Muscle layer of colon (tissue), 2 donors: ENCODE measurements around the gene AGFG2.
"Not testable (repeated sequence)": the region's sequence is repeated elsewhere in the genome, so short reads cannot be mapped to it uniquely, and the experiment has no call there.

ENCODE experiments used
- H3K27ac ChIP-seq: one replicate; pipeline ENCODE4 v1.7.0; 2013; ENCODE audit warnings: low read depth, mild to moderate bottlenecking, low read length, moderate library complexity
- H3K27me3 ChIP-seq, 2 donors: one replicate each; pipeline ENCODE4 v1.7.0; 2013; ENCODE audit warnings: low read length in 2 of 2, mild to moderate bottlenecking in 2 of 2; ENCODE audit not compliant: insufficient read depth in 2 of 2, control insufficient read depth in 1 of 2
- H3K36me3 ChIP-seq: one replicate; pipeline ENCODE4 v1.7.0; 2013; ENCODE audit warnings: mild to moderate bottlenecking, low read length; ENCODE audit not compliant: insufficient read depth
- H3K4me1 ChIP-seq: one replicate; pipeline ENCODE4 v1.7.0; 2013; ENCODE audit warnings: mild to moderate bottlenecking, low read length; ENCODE audit not compliant: insufficient read depth
- H3K4me3 ChIP-seq, 2 donors: one replicate each; pipeline ENCODE4 v1.7.0; 2013; ENCODE audit warnings: low read length in 2 of 2, low read depth in 1 of 2, mild to moderate bottlenecking in 1 of 2, moderate library complexity in 1 of 2
- H3K9ac ChIP-seq: one replicate; pipeline ENCODE4 v1.7.0; 2013; ENCODE audit warnings: low read length
- H3K9me3 ChIP-seq: one replicate; pipeline ENCODE4 v1.7.0; 2013; ENCODE audit warnings: mild to moderate bottlenecking, low read length
- donor health status: abdominal sarcoma.
- donor health status: Adenocarcinoma of cecum.

Gene AGFG2

GRCh38 chr7:100561491-100562194, 22.6 kb downstream of the AGFG2 start:
- H3K27ac ChIP-seq: no peak overlapping the region
- no peak overlapping the region for H3K4me3 ChIP-seq
- H3K36me3 ChIP-seq: peaks cover under 1% of the 10 kb centered on the region
- H3K9me3 ChIP-seq: no peaks in the 10 kb centered on the region
- peaks cover 7% of the 10 kb centered on the region for H3K4me1 ChIP-seq
- no peaks in the 10 kb centered on the region for H3K27me3 ChIP-seq
- H3K9ac ChIP-seq: no peak overlapping the region

GRCh38 chr7:100562195-100563099, 23.4 kb downstream of the AGFG2 start:
- Histone ChIP-seq H3K27me3 (no peaks in the 10 kb centered on the region), H3K9ac (no peak overlapping the region), H3K4me3 (no peak overlapping the region), H3K27ac (no peak overlapping the region), H3K4me1 (peaks cover 7% of the 10 kb centered on the region), H3K36me3 (no peaks in the 10 kb centered on the region), H3K9me3 (no peaks in the 10 kb centered on the region)

GRCh38 chr7:100563100-100563564, 24.1 kb downstream of the AGFG2 start:
- Histone ChIP-seq H3K27me3 (no peaks in the 10 kb centered on the region), H3K36me3 (no peaks in the 10 kb centered on the region), H3K9me3 (no peaks in the 10 kb centered on the region), H3K9ac (no peak overlapping the region), H3K4me1 (peaks cover 7% of the 10 kb centered on the region), H3K4me3 (no peak overlapping the region), H3K27ac (no peak overlapping the region)

- Histone ChIP-seq H3K27ac (no peak overlapping the region), H3K9me3 (no peaks in the 10 kb centered on the region), H3K4me1 (peaks cover 7% of the 10 kb centered on the region), H3K4me3 (no peak overlapping the region), H3K36me3 (no peaks in the 10 kb centered on the region), H3K9ac (no peak overlapping the region), H3K27me3 (no peaks in the 10 kb centered on the region)
Observed at GRCh38 chr7:100563809-100564400, 24.9 kb downstream of the AGFG2 start.

- H3K4me1 ChIP-seq, H3K27ac ChIP-seq, H3K27me3 ChIP-seq, H3K36me3 ChIP-seq, H3K4me3 ChIP-seq, H3K9ac ChIP-seq, H3K9me3 ChIP-seq: not testable (repeated sequence)
Observed at GRCh38 chr7:100564405-100564804, 25.4 kb downstream of the AGFG2 start.

GRCh38 chr7:100565133-100565571, 26.1 kb downstream of the AGFG2 start:
- H3K4me1 ChIP-seq: peaks cover 7% of the 10 kb centered on the region
- H3K36me3 ChIP-seq: no peaks in the 10 kb centered on the region
- H3K4me3 ChIP-seq: no peak overlapping the region
- peaks cover 0 to 8% of the 10 kb centered on the region in 2 donors for H3K27me3 ChIP-seq
- no peak overlapping the region for H3K9ac ChIP-seq
- no peak overlapping the region for H3K27ac ChIP-seq
- H3K9me3 ChIP-seq: no peaks in the 10 kb centered on the region

- H3K4me1 ChIP-seq: peaks cover 7% of the 10 kb centered on the region
- H3K4me3 ChIP-seq: no peak overlapping the region
- H3K27ac ChIP-seq: no peak overlapping the region
- no peak overlapping the region for H3K9ac ChIP-seq
- peaks cover 0 to 16% of the 10 kb centered on the region in 2 donors for H3K27me3 ChIP-seq
- no peaks in the 10 kb centered on the region for H3K9me3 ChIP-seq
- H3K36me3 ChIP-seq: no peaks in the 10 kb centered on the region
Observed at GRCh38 chr7:100566018-100566531, 27.1 kb downstream of the AGFG2 start.

GRCh38 chr7:100567031-100567730, 28.2 kb downstream of the AGFG2 start:
- H3K9ac ChIP-seq: no peak overlapping the region
- H3K27me3 ChIP-seq: peaks cover 0 to 20% of the 10 kb centered on the region in 2 donors
- no peaks in the 10 kb centered on the region for H3K9me3 ChIP-seq
- no peak overlapping the region for H3K4me3 ChIP-seq
- peaks cover 7% of the 10 kb centered on the region for H3K4me1 ChIP-seq
- no peak overlapping the region for H3K27ac ChIP-seq
- H3K36me3 ChIP-seq: no peaks in the 10 kb centered on the region

GRCh38 chr7:100567751-100568175, 28.8 kb downstream of the AGFG2 start:
- no peak overlapping the region for H3K9ac ChIP-seq

GRCh38 chr7:100568176-100568895, 29.3 kb downstream of the AGFG2 start:
- Histone ChIP-seq H3K36me3 (no peaks in the 10 kb centered on the region), H3K4me1 (peaks cover 7% of the 10 kb centered on the region), H3K9ac (no peak overlapping the region), H3K9me3 (no peaks in the 10 kb centered on the region), H3K27ac (no peak overlapping the region), H3K4me3 (no peak overlapping the region), H3K27me3 (peaks cover 0 to 30% of the 10 kb centered on the region in 2 donors)

More at GRCh38 chr7:100567751-100568175, 28.8 kb downstream of the AGFG2 start:
- H3K36me3 ChIP-seq: no peaks in the 10 kb centered on the region
- H3K27me3 ChIP-seq: peaks cover 0 to 25% of the 10 kb centered on the region in 2 donors
- H3K27ac ChIP-seq: no peak overlapping the region
- peaks cover 7% of the 10 kb centered on the region for H3K4me1 ChIP-seq
- H3K9me3 ChIP-seq: no peaks in the 10 kb centered on the region
- H3K4me3 ChIP-seq: no peak overlapping the region
